SKM-1 treated with dmso at 0.1 percent for 144 hours (cell line): ENCODE measurements around the gene RBM6.
"Not testable (repeated sequence)": the region's sequence is repeated elsewhere in the genome, so short reads cannot be mapped to it uniquely, and the experiment has no call there.

Experiments
- DNase-seq: peaks from one replicate; lab custom pipeline; 2025; ENCODE audit not compliant: unreplicated experiment; lab: John Stamatoyannopoulos, UW

The RBM6 gene

GRCh38 chr3:50084951-50085350 is 145.0 kb downstream of the RBM6 start:
- DNase-seq, result not testable (repeated sequence)

GRCh38 chr3:50088725-50089608 is 149.0 kb downstream of the RBM6 start, which contains the start of gene RBM5:
RBM5 (plus strand) TSS chr3:50088919; CDS start chr3:50090435, 1,516 bp downstream.
- peak; percentile 88 for DNase-seq

- DNase-seq, result no peak
Observed at GRCh38 chr3:50089609-50089945, 149.6 kb downstream of the RBM6 start.

- DNase-seq, result no peak
Observed at GRCh38 chr3:50090984-50091383, 151.0 kb downstream of the RBM6 start.

- no peak for DNase-seq
Observed at GRCh38 chr3:50095352-50095998, 155.5 kb downstream of the RBM6 start.

- DNase-seq, result no peak
Observed at GRCh38 chr3:50100386-50100785, 160.4 kb downstream of the RBM6 start.

- no peak for DNase-seq
Observed at GRCh38 chr3:50100956-50101845, 161.3 kb downstream of the RBM6 start.

GRCh38 chr3:50102558-50102957 is 162.6 kb downstream of the RBM6 start:
- DNase-seq, result no peak

GRCh38 chr3:50111757-50112156 is 171.8 kb downstream of the RBM6 start:
- DNase-seq, result no peak

- no peak for DNase-seq
Observed at GRCh38 chr3:50112462-50112861, 172.5 kb downstream of the RBM6 start.

- no peak for DNase-seq
Observed at GRCh38 chr3:50117120-50117519, 177.2 kb downstream of the RBM6 start.

- no peak for DNase-seq
Observed at GRCh38 chr3:50118237-50118636, 178.3 kb downstream of the RBM6 start.

GRCh38 chr3:50119786-50120185 is 179.8 kb downstream of the RBM6 start:
- DNase-seq, result no peak

- no peak for DNase-seq
Observed at GRCh38 chr3:50120364-50121071, 180.6 kb downstream of the RBM6 start.

- peak; percentile 75 for DNase-seq
Observed at GRCh38 chr3:50121072-50122032, 181.4 kb downstream of the RBM6 start.

GRCh38 chr3:50122071-50122470 is 182.1 kb downstream of the RBM6 start:
- DNase-seq, result no peak

- no peak for DNase-seq
Observed at GRCh38 chr3:50122661-50123391, 182.9 kb downstream of the RBM6 start.

GRCh38 chr3:50123394-50124051 is 183.6 kb downstream of the RBM6 start:
- DNase-seq, result no peak
